Cardiac fibroblast (primary cell): ENCODE measurements around the gene OR52K2.

Experiments used
- DNase-seq, 2 donors: peaks; one replicate each; pipeline versions ENCODE4 v3.0.0 to v3.0.0-alpha.2; 2010; ENCODE audit warnings: low read depth in 2 of 2
- H3K4me3 ChIP-seq, 2 donors: replicated peaks in 1 of 2; 1 replicate in 1 of 2; 2 replicates in 1 of 2; pipeline ENCODE4 v1.5.1; 2011; ENCODE audit warnings: low read depth in 2 of 2, low read length in 2 of 2, mild to moderate bottlenecking in 2 of 2, moderate library complexity in 1 of 2
- CTCF ChIP-seq: IDR thresholded peaks from one replicate; pipeline ENCODE4 v1.5.1; 2011; ENCODE audit warnings: low read depth, mild to moderate bottlenecking, low read length, inconsistent platforms

Gene OR52K2

GRCh38 chr11:4460151-4460550 lies 11.1 kb downstream of the OR52K2 start:
- TF ChIP-seq CTCF, result no peak
- no peak for DNase-seq
- no peak overlapping the region for H3K4me3 ChIP-seq

DNA sequence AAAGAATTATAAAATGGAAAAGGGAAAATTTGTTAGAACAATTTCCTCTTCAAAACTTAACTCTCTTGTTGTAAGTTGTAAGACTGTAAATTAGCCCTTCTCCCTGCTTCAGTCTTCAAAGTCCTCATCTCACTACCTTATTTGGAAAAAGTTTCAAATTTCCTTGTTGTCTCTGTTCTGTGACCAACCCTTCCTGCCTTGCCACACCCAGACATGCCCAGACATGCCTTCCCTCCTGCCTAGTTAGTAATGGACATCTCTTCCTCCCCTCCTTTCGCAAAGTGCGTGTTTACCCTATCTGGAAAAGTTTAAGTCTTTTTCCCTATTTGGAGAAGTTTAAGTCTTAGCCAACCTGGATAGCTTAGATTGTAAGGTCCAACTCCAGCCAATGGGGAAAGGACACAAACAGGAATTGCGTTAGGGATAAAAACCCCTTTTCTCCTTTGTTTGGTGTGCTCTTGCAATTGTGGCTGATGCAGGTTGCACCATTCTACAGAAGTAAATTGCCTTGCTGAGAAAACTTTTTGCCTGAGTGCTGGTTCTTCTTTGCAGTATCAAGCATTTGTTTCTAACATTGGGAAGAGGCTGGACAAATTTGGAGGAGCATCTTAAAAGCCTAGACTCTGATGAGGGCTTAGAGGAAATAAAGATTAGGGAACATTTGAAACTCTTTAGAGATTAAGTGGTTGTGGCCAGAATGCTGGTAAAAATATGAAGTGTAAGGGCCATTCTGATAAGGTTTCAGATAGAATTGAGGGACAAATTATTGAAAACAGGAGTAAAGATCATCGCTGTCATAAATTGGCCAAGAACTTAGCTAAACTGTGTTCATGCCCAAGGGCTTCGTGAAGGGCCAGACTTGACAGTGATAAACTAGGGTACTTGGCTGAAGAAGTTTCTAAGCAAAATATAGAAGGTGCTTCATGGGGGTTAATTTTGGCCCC lies 15.4 kb downstream of the OR52K2 start:
- H3K4me3 ChIP-seq, result no peak overlapping the region
- TF ChIP-seq CTCF, result no peak
- DNase-seq, result peak in 1 of 2 donors; percentile 54

DNA sequence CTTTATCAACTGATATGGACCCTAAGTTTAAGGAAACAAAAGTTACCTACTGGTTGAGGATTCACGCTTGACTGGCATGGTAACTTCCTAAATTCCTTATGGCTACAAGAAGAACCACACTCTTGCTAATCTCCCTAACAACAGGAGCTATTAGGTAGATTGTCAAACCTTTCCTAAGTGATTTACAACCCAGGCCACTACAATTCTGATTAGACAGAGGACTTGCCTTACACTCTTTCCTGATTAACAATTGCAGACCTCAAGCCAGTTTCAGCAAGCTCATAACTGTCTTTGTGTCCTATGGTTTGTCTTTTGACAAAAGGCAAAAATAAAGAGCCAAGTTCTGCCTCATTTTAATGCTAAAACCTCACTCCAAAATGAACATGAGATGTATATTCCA lies 16.3 kb downstream of the OR52K2 start:
- DNase-seq, result no peak
- no peak for TF ChIP-seq CTCF
- H3K4me3 ChIP-seq, result no peak overlapping the region

- H3K4me3 ChIP-seq, result no peak overlapping the region
- no peak for TF ChIP-seq CTCF
- no peak for DNase-seq
Observed at GRCh38 chr11:4466131-4466870, 17.2 kb downstream of the OR52K2 start.

- H3K4me3 ChIP-seq, result no peak overlapping the region
- DNase-seq, result no peak
- no peak for TF ChIP-seq CTCF
Observed at GRCh38 chr11:4466871-4467442, 17.9 kb downstream of the OR52K2 start.

DNA sequence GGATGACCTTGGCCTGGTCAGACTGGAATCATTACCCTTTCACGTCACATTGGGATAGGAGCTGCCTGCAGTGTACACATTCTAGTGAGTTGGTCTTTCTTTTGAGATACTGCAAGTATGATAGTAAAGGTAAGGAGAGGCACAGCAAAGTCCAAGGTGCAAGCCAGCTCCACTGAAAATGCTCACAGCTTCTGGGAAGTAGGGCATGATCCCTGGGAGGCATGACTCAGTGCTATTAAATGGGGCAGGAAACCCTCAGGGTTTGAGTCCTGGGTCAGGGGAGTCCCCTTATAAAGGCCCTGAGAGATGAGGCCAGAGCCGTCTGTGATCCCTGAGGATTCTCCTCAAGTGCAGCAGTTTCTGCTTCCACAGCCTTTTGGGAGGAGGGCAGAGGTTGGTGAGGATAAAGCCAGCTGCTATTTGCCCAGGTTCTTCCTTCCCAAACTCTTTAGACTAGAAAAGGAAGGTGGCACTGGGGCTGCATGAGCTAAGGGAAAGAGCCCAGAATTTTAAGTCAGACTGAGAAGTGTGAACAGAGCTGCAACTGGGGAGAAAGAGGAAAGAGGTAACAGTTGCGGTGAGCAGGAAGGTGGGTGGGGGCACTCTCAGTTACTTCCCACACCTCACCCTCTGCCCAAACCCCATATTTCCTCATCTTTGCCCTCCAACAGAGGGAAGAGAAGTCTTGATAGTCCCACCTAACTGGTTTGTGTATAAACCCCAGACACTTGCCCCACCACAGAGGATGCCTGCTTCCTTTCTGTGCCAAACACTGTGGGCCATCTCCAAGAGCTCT lies 18.9 kb downstream of the OR52K2 start:
- DNase-seq, result no peak
- TF ChIP-seq CTCF, result no peak
- no peak overlapping the region for H3K4me3 ChIP-seq
